Upper lobe of right lung (tissue), 1 donor: Measurements from ENCODE around the gene NAA35. TPM values are rescaled to one million over a fixed set of nuclear protein-coding genes. Genes with fewer than 3 reads are reported as not detected.

Experiments used
- ATAC-seq: fragments of 200-7000 bp; cut with Tn5 transposase; one replicate; pipeline ENCODE4 v1.9.1; 2020; ENCODE audit warnings: mild to moderate bottlenecking, moderate library complexity
- DNase-seq: peaks from one replicate; pipeline ENCODE4 v3.0.0-alpha.2; 2020
- H3K27ac ChIP-seq: fragments of 200-600 bp; one replicate; pipeline ENCODE4 v1.8.0; 2022
- H3K27me3 ChIP-seq: fragments of 200-600 bp; one replicate; pipeline ENCODE4 v1.8.0; 2022; ENCODE audit warnings: mild to moderate bottlenecking
- H3K36me3 ChIP-seq: fragments of 200-600 bp; one replicate; pipeline ENCODE4 v1.8.0; 2022
- H3K4me1 ChIP-seq: fragments of 200-600 bp; one replicate; pipeline ENCODE4 v1.8.0; 2022
- H3K4me3 ChIP-seq: fragments of 200-600 bp; one replicate; pipeline ENCODE4 v1.8.0; 2022; ENCODE audit warnings: mild to moderate bottlenecking
- H3K9me3 ChIP-seq: fragments of 200-600 bp; one replicate; pipeline ENCODE4 v1.8.0; 2022
- CTCF ChIP-seq: fragments of 200-600 bp; IDR thresholded peaks from one replicate; pipeline ENCODE4 v1.8.0; 2022; ENCODE audit warnings: antibody characterized with exemption
- intact Hi-C: fragments of 100-400 bp; cut with DNase I; formaldehyde crosslinking; loops from one replicate; pipeline ENCODE4 v1.11.0; 2022
- total RNA-seq: library from RNA; stranded (reverse); fragmentation: NEBNext Ultra II Directional; extraction: Animal tissue kit (Norgen Biotek cat#: 25700); gene quantifications from one replicate; pipeline ENCODE4 v1.2.1, GENCODE V29; 2021
- donor health status: DM: no; HTN: yes; CAD: no; lungs with severe emphysema.

Gene NAA35
- total RNA-seq, 1 donor from 2014 or later: 20.3 TPM

- intact Hi-C loops: no loop called here
- no peak overlapping the region for H3K27ac ChIP-seq
- ATAC-seq: peak; percentile 57
- H3K27me3 ChIP-seq: no peaks in the 10 kb centered on the region
- no peaks in the 10 kb centered on the region for H3K4me1 ChIP-seq
- peaks cover 7% of the 10 kb centered on the region for H3K36me3 ChIP-seq
- TF ChIP-seq CTCF: peak; percentile 32
- no peak for DNase-seq
- H3K4me3 ChIP-seq: no peak overlapping the region
- H3K9me3 ChIP-seq: no peaks in the 10 kb centered on the region
Observed at GRCh38 chr9:86034863-86035734, 94.2 kb downstream of the NAA35 start.

DNA sequence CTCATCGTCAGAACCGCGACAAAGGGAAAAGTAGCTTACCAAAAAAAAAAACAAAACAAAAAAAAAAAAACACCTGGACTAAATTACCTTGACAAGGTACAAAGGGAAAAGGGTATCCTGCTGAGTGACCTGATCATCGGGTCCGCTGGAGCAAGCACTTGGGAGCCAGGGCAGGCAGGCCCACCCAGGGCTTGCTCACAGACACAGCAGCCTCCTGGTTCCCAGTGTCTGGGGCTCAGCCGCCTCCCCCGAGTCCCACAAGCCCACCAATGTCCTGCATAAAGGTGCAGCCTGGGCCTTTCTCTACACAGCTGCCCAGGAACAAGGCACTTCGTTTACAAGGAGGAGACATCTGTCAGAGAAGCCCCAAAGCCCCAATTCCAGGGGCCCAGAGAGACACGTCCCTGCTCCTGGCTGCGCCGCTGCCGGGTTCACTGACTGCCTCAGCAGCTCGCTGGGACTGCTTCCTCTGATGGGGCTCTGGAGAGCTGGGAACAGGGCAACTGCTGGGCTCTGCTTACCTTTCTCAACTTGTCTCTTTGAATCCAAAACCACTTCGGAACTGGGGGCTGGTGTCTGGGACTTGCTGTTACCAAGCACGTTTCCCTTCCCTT lies 95.0 kb downstream of the NAA35 start:
- Histone ChIP-seq H3K27me3 (no peaks in the 10 kb centered on the region), H3K4me1 (no peaks in the 10 kb centered on the region), H3K27ac (no peak overlapping the region), H3K4me3 (no peak overlapping the region), H3K9me3 (no peaks in the 10 kb centered on the region), H3K36me3 (peaks cover 7% of the 10 kb centered on the region)
- intact Hi-C loops: no loop called here
- no peak for ATAC-seq
- TF ChIP-seq CTCF: no peak
- no peak for DNase-seq

DNA sequence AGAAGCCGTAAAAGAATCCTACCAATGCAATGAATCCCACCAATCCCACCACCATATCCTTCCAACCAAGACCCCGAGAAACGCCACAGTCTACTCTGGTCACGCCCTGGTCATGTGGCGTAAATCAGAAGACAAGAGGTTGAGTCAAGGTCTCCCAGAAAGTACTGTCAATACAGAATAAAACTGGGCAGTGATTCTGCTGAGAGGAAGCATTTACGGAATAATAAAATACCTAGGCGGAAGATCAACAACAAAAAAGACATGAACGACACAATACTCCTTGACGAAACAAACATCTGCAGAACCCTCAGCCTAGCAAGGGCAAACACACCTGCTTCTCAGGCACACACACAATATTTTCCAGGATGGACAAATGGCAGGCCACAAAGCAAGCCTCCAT lies 95.6 kb downstream of the NAA35 start:
- Histone ChIP-seq H3K36me3 (peaks cover 7% of the 10 kb centered on the region), H3K4me3 (no peak overlapping the region), H3K27me3 (no peaks in the 10 kb centered on the region), H3K4me1 (no peaks in the 10 kb centered on the region), H3K27ac (no peak overlapping the region), H3K9me3 (no peaks in the 10 kb centered on the region)
- intact Hi-C loops: no loop called here
- DNase-seq (no peak), ATAC-seq (no peak)
- TF ChIP-seq CTCF: no peak

- Histone ChIP-seq H3K36me3 (no peaks in the 10 kb centered on the region), H3K27me3 (no peaks in the 10 kb centered on the region), H3K4me1 (no peaks in the 10 kb centered on the region), H3K9me3 (no peaks in the 10 kb centered on the region), H3K4me3 (no peak overlapping the region), H3K27ac (no peak overlapping the region)
- ATAC-seq (no peak), DNase-seq (no peak)
- TF ChIP-seq CTCF: no peak
- intact Hi-C loops: no loop called here
Observed at GRCh38 chr9:86039991-86040860, 99.3 kb downstream of the NAA35 start.

- H3K4me1 ChIP-seq: no peaks in the 10 kb centered on the region
- ATAC-seq (no peak), DNase-seq (no peak)
- H3K27me3 ChIP-seq: no peaks in the 10 kb centered on the region
- H3K27ac ChIP-seq: no peak overlapping the region
- H3K9me3 ChIP-seq: no peaks in the 10 kb centered on the region
- intact Hi-C loops: no loop called here
- no peak for TF ChIP-seq CTCF
- no peaks in the 10 kb centered on the region for H3K36me3 ChIP-seq
- no peak overlapping the region for H3K4me3 ChIP-seq
Observed at GRCh38 chr9:86040861-86041155, 99.9 kb downstream of the NAA35 start.
